Keratinocyte (primary cell): ENCODE measurements around the gene USF3. TPM values are rescaled to one million over a fixed set of nuclear protein-coding genes. Genes with fewer than 3 reads are reported as not detected.

Experiments used
- DNase-seq: peaks from one replicate; pipeline ENCODE4 v3.0.0-alpha.2; 2011; ENCODE audit warnings: low read depth, missing footprints, low spot score
- FAIRE-seq: peaks from 2 replicates; lab custom pipeline; 2011; peaks lifted over from hg19 to GRCh38; lab: Jason Lieb, UNC
- H2AFZ ChIP-seq: 2 replicates; pipeline ENCODE4 v1.6.0; 2012; ENCODE audit warnings: low read length, control low read depth, inconsistent platforms; ENCODE audit not compliant: control insufficient read depth
- H3K27ac ChIP-seq: 2 replicates; pipeline ENCODE4 v1.5.1; 2011; ENCODE audit warnings: low read length; ENCODE audit not compliant: control insufficient read depth, insufficient read depth
- H3K27me3 ChIP-seq: 3 replicates; pipeline ENCODE4 v1.6.0; 2011; ENCODE audit warnings: low read length; ENCODE audit not compliant: control insufficient read depth, insufficient read depth; ENCODE audit errors: extremely low read depth
- H3K36me3 ChIP-seq, 2 experiments: 2 replicates in 1 of 2; 3 replicates in 1 of 2; pipeline ENCODE4 v1.5.1; 2011; ENCODE audit warnings: low read length in 2 of 2, mild to moderate bottlenecking in 1 of 2; ENCODE audit not compliant: control insufficient read depth in 2 of 2, insufficient read depth in 2 of 2; ENCODE audit errors: extremely low read depth in 1 of 2
- H3K4me1 ChIP-seq: 3 replicates; pipeline ENCODE4 v1.5.1; 2011; ENCODE audit warnings: low read length; ENCODE audit not compliant: control insufficient read depth, insufficient read depth; ENCODE audit errors: extremely low read depth
- H3K4me2 ChIP-seq: 3 replicates; pipeline ENCODE4 v1.6.0; 2011; ENCODE audit warnings: low read depth, low read length; ENCODE audit not compliant: control insufficient read depth, insufficient read depth; ENCODE audit errors: extremely low read depth
- H3K4me3 ChIP-seq, 3 experiments: fragments of 200-600 bp in 1 of 3; sonication (generic) in 1 of 3; 2 replicates in 2 of 3; 3 replicates in 1 of 3; pipeline ENCODE4 v1.5.1; 2011 to 2016; ENCODE audit warnings: low read length in 3 of 3, mild to moderate bottlenecking in 3 of 3, control low read depth in 2 of 3, inconsistent platforms in 1 of 3, low read depth in 1 of 3, mixed read lengths in 1 of 3, mixed run types in 1 of 3, moderate library complexity in 1 of 3; ENCODE audit not compliant: control insufficient read depth in 2 of 3, insufficient read depth in 2 of 3; ENCODE audit errors: extremely low read depth in 1 of 3
- H3K79me2 ChIP-seq: 2 replicates; pipeline ENCODE4 v1.6.0; 2012; ENCODE audit warnings: low read length; ENCODE audit not compliant: control insufficient read depth, insufficient read depth
- H3K9ac ChIP-seq: 3 replicates; pipeline ENCODE4 v1.6.0; 2011; ENCODE audit warnings: low read length; ENCODE audit not compliant: control insufficient read depth, insufficient read depth; ENCODE audit errors: extremely low read depth
- H3K9me1 ChIP-seq: 3 replicates; pipeline ENCODE4 v1.6.0; 2011; ENCODE audit warnings: low read length; ENCODE audit not compliant: control insufficient read depth, insufficient read depth; ENCODE audit errors: extremely low read depth
- H3K9me3 ChIP-seq: 2 replicates; pipeline ENCODE4 v1.5.1; 2012; ENCODE audit warnings: low read depth, low read length; ENCODE audit not compliant: control insufficient read depth
- H4K20me1 ChIP-seq: 3 replicates; pipeline ENCODE4 v1.6.0; 2011; ENCODE audit warnings: low read length; ENCODE audit not compliant: control insufficient read depth, insufficient read depth; ENCODE audit errors: extremely low read depth
- EZH2 ChIP-seq: IDR thresholded peaks from one replicate; pipeline ENCODE4 v1.6.1; 2012; ENCODE audit warnings: inconsistent platforms, mild to moderate bottlenecking, low read length, moderate library complexity
- dilution Hi-C: fragments of 300-500 bp; cut with MboI; formaldehyde crosslinking; loops from one replicate; pipeline ENCODE4 v1.7.0; 2020; ENCODE audit warnings: low sequenced_read_pairs; ENCODE audit not compliant: extremely low pct_ligation_motif_present
- polyA plus RNA-seq, 5 experiments: library from polyadenylated mRNA; depleted of rRNA in 3 of 5; stranded (reverse) in 3 of 5; stranded (forward) in 1 of 5; unstranded in 1 of 5; fragments of >200 nt; gene quantifications; 1 replicate in 1 of 5; 2 replicates in 3 of 5; 3 replicates in 1 of 5; pipeline versions ENCODE4 v1.2.1 to v1.2.3, GENCODE V29; 2011 to 2012; ENCODE audit warnings: missing spikeins in 2 of 5, low read depth in 1 of 5, low replicate concordance in 1 of 5
- TF ChIP-seq, protein P1 (sequence below), 3 experiments: IDR thresholded peaks in 1 of 3; conservative IDR thresholded peaks in 1 of 3; optimal IDR thresholded peaks in 1 of 3; 2 replicates in 2 of 3; 3 replicates in 1 of 3; pipeline versions ENCODE3 to v1.5.1; 2011; ENCODE audit warnings: low read length in 3 of 3, mild to moderate bottlenecking in 3 of 3, moderate library complexity in 2 of 3, control low read depth in 1 of 3, inconsistent platforms in 1 of 3; ENCODE audit not compliant: insufficient read depth in 2 of 3; ENCODE audit errors: extremely low read depth in 1 of 3

The USF3 gene
- polyA plus RNA-seq, 1 donor (not counting 4 experiments of a cell fraction or from before 2014, with no cell fraction given): 8.8 TPM

DNA sequence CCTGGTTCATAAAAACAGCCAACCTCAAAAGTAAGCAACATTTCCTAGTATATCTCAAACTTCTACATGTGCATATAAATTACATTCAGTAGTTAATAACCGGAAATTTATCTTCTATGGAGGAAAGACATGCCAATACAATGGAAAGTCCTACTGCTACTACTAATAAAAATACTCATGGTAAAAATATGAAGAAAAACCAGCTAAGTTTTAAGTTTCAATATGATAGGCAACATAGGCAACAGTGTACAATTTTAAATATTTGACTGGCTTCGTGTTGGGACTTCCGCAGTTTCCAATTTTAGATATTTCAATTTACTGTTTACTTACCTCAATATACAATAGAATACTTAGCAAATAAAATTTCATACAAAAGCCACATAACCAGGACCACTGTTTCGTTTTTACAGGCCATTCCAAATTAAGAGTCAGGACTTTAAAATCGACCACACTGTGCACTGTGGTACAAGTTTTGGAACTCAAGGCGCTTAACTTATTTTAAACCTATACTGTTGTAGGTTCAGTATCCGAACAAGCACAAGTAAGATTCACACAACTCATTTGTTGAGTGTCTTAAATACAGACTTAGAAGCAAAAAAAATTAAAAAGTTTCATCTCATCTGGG lies 46.7 kb upstream of the USF3 start:
- peaks cover 0 to 4% of the 10 kb centered on the region in 2 experiments for H3K36me3 ChIP-seq
- no peaks in the 10 kb centered on the region for H3K9me1 ChIP-seq
- peak overlapping the region in 2 of 3 experiments; percentile 86 to 97 for H3K4me3 ChIP-seq
- H3K4me2 ChIP-seq: peak overlapping the region; percentile 99
- peaks cover 91% of the 10 kb centered on the region for H3K79me2 ChIP-seq
- no peaks in the 10 kb centered on the region for H3K9me3 ChIP-seq
- peaks cover 23% of the 10 kb centered on the region for H4K20me1 ChIP-seq
- FAIRE-seq (no peak), DNase-seq (no peak)
- H3K4me1 ChIP-seq: peaks cover 44% of the 10 kb centered on the region
- H3K27me3 ChIP-seq: no peaks in the 10 kb centered on the region
- TF ChIP-seq, protein P1, sequence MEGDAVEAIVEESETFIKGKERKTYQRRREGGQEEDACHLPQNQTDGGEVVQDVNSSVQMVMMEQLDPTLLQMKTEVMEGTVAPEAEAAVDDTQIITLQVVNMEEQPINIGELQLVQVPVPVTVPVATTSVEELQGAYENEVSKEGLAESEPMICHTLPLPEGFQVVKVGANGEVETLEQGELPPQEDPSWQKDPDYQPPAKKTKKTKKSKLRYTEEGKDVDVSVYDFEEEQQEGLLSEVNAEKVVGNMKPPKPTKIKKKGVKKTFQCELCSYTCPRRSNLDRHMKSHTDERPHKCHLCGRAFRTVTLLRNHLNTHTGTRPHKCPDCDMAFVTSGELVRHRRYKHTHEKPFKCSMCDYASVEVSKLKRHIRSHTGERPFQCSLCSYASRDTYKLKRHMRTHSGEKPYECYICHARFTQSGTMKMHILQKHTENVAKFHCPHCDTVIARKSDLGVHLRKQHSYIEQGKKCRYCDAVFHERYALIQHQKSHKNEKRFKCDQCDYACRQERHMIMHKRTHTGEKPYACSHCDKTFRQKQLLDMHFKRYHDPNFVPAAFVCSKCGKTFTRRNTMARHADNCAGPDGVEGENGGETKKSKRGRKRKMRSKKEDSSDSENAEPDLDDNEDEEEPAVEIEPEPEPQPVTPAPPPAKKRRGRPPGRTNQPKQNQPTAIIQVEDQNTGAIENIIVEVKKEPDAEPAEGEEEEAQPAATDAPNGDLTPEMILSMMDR (optimal IDR thresholded peaks at IDR 0.05 in 1 of 3, IDR thresholded peaks at IDR 0.05 in 1 of 3, conservative IDR thresholded peaks at IDR 0.05 in 1 of 3; ENCODE audit: extremely low read depth in 1 of 3, insufficient read depth in 2 of 3, low read length in 3 of 3): no peak
- TF ChIP-seq EZH2: no peak
- dilution Hi-C loops: no loop called here
- peak overlapping the region; percentile 49 for H3K9ac ChIP-seq
- peak overlapping the region; percentile 21 for H3K27ac ChIP-seq
- H2AFZ ChIP-seq: no peak overlapping the region

GRCh38 chr3:113741620-113742019 lies 45.2 kb upstream of the USF3 start:
- peak overlapping the region; percentile 38 for H3K27ac ChIP-seq
- no peaks in the 10 kb centered on the region for H3K9me3 ChIP-seq
- H3K9me1 ChIP-seq: no peaks in the 10 kb centered on the region
- TF ChIP-seq, protein P1 (optimal IDR thresholded peaks at IDR 0.05 in 1 of 3, IDR thresholded peaks at IDR 0.05 in 1 of 3, conservative IDR thresholded peaks at IDR 0.05 in 1 of 3; ENCODE audit: extremely low read depth in 1 of 3, insufficient read depth in 2 of 3, low read length in 3 of 3): no peak
- TF ChIP-seq EZH2: no peak
- H3K4me1 ChIP-seq: peaks cover 46% of the 10 kb centered on the region
- peaks cover 0 to 4% of the 10 kb centered on the region in 2 experiments for H3K36me3 ChIP-seq
- no peak overlapping the region for H3K4me3 ChIP-seq
- dilution Hi-C loops: no loop called here
- no peaks in the 10 kb centered on the region for H3K27me3 ChIP-seq
- no peak overlapping the region for H2AFZ ChIP-seq
- peaks cover 94% of the 10 kb centered on the region for H3K79me2 ChIP-seq
- H4K20me1 ChIP-seq: peaks cover 34% of the 10 kb centered on the region
- no peak for DNase-seq
- no peak overlapping the region for H3K4me2 ChIP-seq
- H3K9ac ChIP-seq: no peak overlapping the region
- FAIRE-seq: no peak
